ENCODE results near the gene SLC44A3. TPM values are rescaled to one million over a fixed set of nuclear protein-coding genes. Genes with fewer than 3 reads are reported as not detected.

SLC44A3 gene
- total and polyA plus RNA-seq, 9 of the 15 experiments (the other 6 are each of a cell fraction or from before 2014, with no cell fraction given), result not detected

GRCh38 chr1:94825936-94826335 lies 5.8 kb downstream of the SLC44A3 start:
- H3K4me1 ChIP-seq (replicated peaks in 1 of 2; ENCODE audit: control insufficient read depth in 2 of 2, insufficient read depth in 2 of 2, low read length in 2 of 2), result no peaks in the 10 kb centered on the region
- H3K9me1 ChIP-seq (ENCODE audit: control insufficient read depth, insufficient read depth, low read length), result no peaks in the 10 kb centered on the region
- H3K27me3 ChIP-seq (ENCODE audit: control insufficient read depth in 2 of 2, insufficient read depth in 2 of 2, low read length in 2 of 2), result peaks cover 14 to 17% of the 10 kb centered on the region in 2 experiments; a peak in 4 of 5 replicates
- H3K9ac ChIP-seq (ENCODE audit: insufficient read depth in 1 of 2, low read depth in 2 of 2, low read length in 2 of 2), result no peak overlapping the region
- BruUV-seq (replicated peaks), result no TSS peak
- H3K4me3 ChIP-seq, result no peak overlapping the region
- H3K27ac ChIP-seq (ENCODE audit: extremely low read depth, low read depth, low read length), result no peak overlapping the region
- no peak for TF ChIP-seq NFIX (CRISPR knock-in tag; IDR thresholded peaks at IDR 0.05; ENCODE audit: low read depth)
- no peak for TF ChIP-seq ZNF140 (CRISPR knock-in tag; IDR thresholded peaks at IDR 0.05)
- TF ChIP-seq U2AF1 (optimal IDR thresholded peaks at IDR 0.05; ENCODE audit: low read depth, low read length), result no peak
- no peak for TF ChIP-seq TFAP4 (CRISPR knock-in tag; IDR thresholded peaks at IDR 0.05; ENCODE audit: borderline replicate concordance)
- no peak overlapping the region for H3K4me2 ChIP-seq (ENCODE audit: insufficient read depth, low read length)
- FAIRE-seq (no peak), ATAC-seq (no peak), DNase-seq (ENCODE audit: extremely low read depth in 1 of 4, low spot score in 3 of 4) (no peak)
- in situ Hi-C loops (cut with MboI) (no loop called here), intact Hi-C loops (cut with micrococcal nuclease) (no loop called here)
- H2AFZ ChIP-seq (ENCODE audit: low read depth, low read length), result no peak overlapping the region
- H3K36me3 ChIP-seq (ENCODE audit: control insufficient read depth, insufficient read depth, low read length), result no peaks in the 10 kb centered on the region
- H3K79me2 ChIP-seq (ENCODE audit: control insufficient read depth, insufficient read depth, low read length), result no peaks in the 10 kb centered on the region
- no peaks in the 10 kb centered on the region for H4K20me1 ChIP-seq (replicated peaks; ENCODE audit: control insufficient read depth, insufficient read depth, low read length)
- WGBS (ENCODE audit: insufficient coverage, low coverage, missing lambda C conversion rate), result 0% methylated on average over 2 of the region's 2 CpGs
- CTCF ChIA-PET (ENCODE audit: low intra/inter-chr PET ratio), result no interaction called here
- POLR2A ChIA-PET, result no interaction called here
- no peaks in the 10 kb centered on the region for H3K9me3 ChIP-seq (replicated peaks; ENCODE audit: control insufficient read depth, insufficient read depth, low read depth, low read length)

GRCh38 chr1:94827434-94827833 lies 7.3 kb downstream of the SLC44A3 start:
- Histone ChIP-seq H2AFZ (ENCODE audit: low read depth, low read length) (no peak overlapping the region), H3K9me1 (ENCODE audit: control insufficient read depth, insufficient read depth, low read length) (no peaks in the 10 kb centered on the region), H3K4me1 (replicated peaks in 1 of 2; ENCODE audit: control insufficient read depth in 2 of 2, insufficient read depth in 2 of 2, low read length in 2 of 2) (no peaks in the 10 kb centered on the region), H3K4me3 (no peak overlapping the region), H3K27me3 (ENCODE audit: control insufficient read depth in 2 of 2, insufficient read depth in 2 of 2, low read length in 2 of 2) (peaks cover 0 to 5% of the 10 kb centered on the region in 2 experiments; a peak in 3 of 5 replicates), H3K27ac (ENCODE audit: extremely low read depth, low read depth, low read length) (no peak overlapping the region), H3K36me3 (ENCODE audit: control insufficient read depth, insufficient read depth, low read length) (no peaks in the 10 kb centered on the region), H3K4me2 (ENCODE audit: insufficient read depth, low read length) (no peak overlapping the region), H3K79me2 (ENCODE audit: control insufficient read depth, insufficient read depth, low read length) (no peaks in the 10 kb centered on the region), H3K9me3 (replicated peaks; ENCODE audit: control insufficient read depth, insufficient read depth, low read depth, low read length) (no peaks in the 10 kb centered on the region), H4K20me1 (replicated peaks; ENCODE audit: control insufficient read depth, insufficient read depth, low read length) (no peaks in the 10 kb centered on the region), H3K9ac (ENCODE audit: insufficient read depth in 1 of 2, low read depth in 2 of 2, low read length in 2 of 2) (no peak overlapping the region)
- ChIA-PET CTCF (ENCODE audit: low intra/inter-chr PET ratio) (no interaction called here), POLR2A (interaction anchor here (1.3 kb wide), 1 partner anchor 10 kb away, joined by 3 read pairs; no protein-coding TSS in a partner anchor)
- DNase-seq (ENCODE audit: extremely low read depth in 1 of 4, low spot score in 3 of 4) (no peak), FAIRE-seq (no peak), ATAC-seq (no peak)
- intact Hi-C loops (cut with micrococcal nuclease) (no loop called here), in situ Hi-C loops (cut with MboI) (no loop called here)
- no peak for TF ChIP-seq ARID2 (IDR thresholded peaks at IDR 0.05)
- TF ChIP-seq ZNF224 (CRISPR knock-in tag; IDR thresholded peaks at IDR 0.05), result no peak
- BruUV-seq (replicated peaks), result no TSS peak
- 0% methylated on average over 4 of the region's 4 CpGs for WGBS (ENCODE audit: insufficient coverage, low coverage, missing lambda C conversion rate)

Measured in K562 (cell line).